Occipital lobe (tissue), 2 donors: ENCODE data around the gene PSAP. TPM values are rescaled to one million over a fixed set of nuclear protein-coding genes. Genes with fewer than 3 reads are reported as not detected.

Experiments
- DNase-seq: peaks from one replicate; lab custom pipeline; 2025; lab: John Stamatoyannopoulos, UW
- total RNA-seq: library from RNA; depleted of rRNA; stranded (reverse); fragments of >200 nt; gene quantifications from one replicate; pipeline ENCODE4 v1.2.3, GENCODE V29; 2014

Gene PSAP
- total RNA-seq, 1 donor from 2014 or later, result 385 TPM

DNA sequence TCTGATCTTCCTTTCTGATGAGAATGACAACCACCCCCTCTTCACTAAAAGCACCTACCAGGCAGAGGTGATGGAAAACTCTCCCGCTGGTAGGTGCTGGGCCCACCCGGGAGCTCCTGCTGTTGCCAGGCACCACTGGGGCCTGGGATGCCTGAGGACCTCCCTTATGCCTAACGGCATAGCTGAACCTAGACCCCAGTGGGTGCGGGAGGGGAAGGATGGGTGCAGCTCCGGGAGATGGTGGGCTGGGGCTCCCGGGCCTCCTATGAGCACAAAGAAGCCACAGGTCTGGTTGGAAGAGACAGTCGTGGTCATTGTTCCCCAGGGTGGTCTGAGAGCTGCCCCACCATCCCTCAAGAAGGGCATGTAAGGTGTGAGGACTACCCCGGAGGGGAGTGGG lies 62.1 kb downstream of the PSAP start:
- no peak for DNase-seq

DNA sequence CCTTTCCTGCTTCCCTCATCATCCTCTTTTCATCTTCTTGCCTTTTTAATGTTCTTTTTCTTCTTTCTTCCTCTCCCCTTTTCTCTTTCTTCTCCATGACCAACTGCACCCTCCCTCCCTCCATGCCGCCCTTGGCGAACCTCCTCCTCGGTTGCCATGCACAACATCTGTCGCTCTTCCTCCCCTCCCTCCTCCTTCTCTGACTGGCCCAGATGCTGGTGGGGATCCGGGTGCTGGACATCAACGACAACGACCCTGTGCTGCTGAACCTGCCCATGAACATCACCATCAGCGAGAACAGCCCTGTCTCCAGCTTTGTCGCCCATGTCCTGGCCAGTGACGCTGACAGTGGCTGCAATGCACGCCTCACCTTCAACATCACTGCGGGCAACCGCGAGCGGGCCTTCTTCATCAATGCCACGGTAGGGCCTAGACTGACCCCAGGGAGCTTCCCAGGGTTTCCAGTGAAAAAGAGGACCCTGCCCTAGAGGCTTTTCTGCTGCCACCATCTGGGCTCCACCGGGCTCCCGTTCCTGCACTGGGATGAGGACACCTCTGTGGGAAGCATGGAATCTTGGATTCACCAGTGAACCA lies 66.3 kb downstream of the PSAP start:
- DNase-seq, result no peak

DNA sequence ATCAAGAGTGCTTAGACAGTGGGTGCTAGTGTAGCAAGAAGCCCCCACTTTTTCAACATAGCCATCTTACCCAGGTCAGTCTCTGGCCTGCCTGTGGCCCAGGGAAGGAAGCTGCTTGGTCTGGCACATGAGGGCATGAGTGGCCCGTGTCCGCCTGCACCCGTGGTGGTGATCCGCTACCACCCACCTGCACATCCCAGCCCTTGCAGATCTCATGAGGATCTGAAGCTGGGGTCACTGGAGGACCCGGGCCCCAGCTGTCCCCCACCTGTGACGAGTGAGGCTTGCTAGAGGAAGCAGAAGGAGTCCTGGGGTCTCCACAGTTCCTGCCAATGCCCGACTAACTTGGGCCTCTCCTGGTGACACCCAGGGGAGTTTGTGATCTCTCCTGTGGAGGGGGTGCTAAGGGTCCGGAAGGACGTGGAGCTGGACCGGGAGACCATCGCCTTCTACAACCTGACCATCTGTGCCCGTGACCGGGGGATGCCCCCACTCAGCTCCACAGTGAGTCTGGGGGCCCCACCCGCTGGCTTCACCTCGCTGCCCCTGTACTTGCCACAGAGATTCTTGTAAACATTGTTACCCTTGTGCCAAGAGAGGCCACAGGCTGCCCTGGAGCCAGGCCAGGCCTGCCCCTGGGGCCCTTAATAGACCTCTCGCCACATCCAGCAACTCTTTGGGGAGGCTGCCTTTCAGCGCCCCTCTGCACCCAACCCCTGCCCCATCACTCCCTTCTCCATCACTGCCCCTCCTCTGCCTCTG lies 67.0 kb downstream of the PSAP start:
- DNase-seq, result no peak

DNA sequence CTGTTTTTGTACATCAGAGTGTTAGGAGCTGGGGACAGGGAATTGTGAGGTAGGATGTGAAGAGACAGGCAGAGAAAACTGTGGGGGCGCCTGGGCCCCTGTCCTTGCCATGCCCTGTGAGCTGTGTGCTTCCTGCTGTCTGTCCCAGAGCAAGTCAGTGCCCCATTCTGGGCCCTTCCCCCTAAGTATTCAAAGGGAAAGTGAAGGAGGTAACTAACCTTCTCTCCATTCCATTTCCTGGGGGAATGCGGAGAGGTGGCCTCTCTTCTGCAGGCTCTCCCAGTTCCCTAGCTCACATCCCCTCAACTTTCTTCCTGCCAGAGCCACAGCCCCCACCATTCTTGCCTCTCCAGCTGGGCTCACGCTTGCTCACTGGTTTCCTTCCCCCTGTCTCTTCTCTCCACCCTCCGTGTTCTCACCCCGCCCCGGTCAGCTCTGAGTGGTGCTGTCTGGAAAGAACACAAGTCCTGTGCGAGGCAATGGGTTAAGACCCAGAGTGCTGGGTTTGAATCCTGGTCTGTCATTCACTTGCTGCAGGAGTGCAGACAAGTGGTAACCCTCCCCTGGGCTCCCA lies 68.0 kb downstream of the PSAP start:
- no peak for DNase-seq

DNA sequence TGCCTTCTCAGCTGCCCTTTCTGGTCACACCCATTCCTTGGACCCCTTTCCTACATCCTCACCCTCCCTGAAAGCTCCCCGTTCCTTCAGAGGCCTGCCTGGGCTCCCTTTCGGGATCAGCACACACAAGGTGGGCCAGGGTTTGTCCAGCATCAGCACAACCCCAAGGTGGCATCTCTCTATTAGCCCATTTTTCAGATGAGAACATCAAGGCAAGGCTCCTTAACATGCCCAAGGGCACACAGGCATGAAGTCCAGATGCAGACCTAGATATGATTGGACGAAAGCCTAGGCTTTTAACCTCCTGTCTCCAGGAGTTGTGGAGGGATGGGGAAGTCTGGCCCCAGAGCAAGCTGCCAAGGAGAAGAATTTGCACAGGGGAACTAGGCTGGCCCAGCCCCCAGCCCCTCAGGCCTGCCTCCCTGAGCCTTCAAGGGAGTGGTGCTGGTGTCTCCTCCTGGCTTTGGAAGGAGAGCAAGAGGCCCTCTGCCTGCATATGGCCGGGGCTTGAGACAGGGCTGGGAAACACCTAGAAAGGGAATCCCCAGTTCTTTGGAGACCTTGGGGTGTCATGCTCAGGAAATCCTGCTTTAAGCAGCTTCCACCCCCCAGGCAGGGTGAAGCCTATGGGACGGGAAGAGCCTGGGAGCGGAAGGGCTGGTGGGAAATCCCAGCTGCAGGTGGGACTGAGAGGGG lies 68.7 kb downstream of the PSAP start:
- DNase-seq, result no peak

DNA sequence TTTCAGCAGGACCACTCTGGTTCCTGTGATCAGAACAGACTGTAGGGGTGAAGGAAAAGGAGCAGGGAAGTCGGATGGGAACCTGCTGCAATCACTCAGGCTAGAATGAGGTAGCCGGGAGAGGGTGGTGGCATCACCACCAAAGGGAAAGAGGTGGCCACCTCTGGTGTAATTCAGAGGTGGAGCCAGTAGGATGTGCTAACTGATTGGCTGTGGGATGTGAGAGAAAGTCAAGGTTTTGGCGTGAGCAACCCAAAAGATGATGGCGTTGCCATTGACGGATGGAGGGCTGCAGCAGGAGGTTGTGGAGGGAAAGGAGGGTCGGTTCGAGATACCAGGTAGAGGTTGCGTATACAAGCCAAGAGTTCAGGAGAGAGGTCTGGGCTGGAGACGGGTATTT lies 70.3 kb downstream of the PSAP start:
- DNase-seq, result no peak

DNA sequence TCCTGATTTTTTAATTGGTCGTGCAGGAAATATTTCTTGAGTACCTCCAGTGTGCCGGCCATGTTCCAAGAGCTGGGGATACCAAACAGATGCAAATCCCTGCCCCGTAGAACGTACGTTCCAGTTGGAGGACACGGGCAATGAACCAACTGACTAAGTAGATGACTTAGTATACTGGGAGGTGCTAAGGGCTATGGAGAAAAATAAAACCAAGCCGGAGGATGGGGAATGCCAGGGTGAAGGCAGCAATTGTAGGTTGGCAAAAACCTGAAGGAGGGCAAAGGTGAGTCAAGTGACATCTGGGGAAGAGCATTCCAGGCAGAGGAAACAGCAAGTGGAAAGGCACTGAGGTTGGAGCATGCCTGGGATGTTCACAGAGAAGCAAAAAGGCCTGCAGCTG lies 70.9 kb downstream of the PSAP start:
- no peak for DNase-seq

DNA sequence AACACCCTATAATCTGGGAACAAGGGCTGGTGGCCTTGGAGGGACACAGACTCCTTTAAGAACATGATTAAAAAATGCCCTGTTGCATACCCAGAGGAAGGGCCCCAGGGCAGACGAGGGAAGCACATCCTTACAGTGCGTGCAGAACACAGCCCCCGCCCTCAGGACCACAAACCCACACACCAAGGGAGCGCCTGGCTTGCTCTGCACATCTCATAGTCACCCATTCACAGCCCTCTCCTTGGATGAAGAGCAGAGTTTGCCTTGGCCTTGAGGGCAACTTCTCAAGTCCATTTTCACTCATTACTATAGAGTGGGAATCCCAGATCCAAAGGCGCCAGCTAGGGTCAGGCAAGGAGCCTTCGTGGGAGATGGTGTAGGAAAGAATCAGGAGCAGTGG lies 71.4 kb downstream of the PSAP start:
- DNase-seq, result no peak

DNA sequence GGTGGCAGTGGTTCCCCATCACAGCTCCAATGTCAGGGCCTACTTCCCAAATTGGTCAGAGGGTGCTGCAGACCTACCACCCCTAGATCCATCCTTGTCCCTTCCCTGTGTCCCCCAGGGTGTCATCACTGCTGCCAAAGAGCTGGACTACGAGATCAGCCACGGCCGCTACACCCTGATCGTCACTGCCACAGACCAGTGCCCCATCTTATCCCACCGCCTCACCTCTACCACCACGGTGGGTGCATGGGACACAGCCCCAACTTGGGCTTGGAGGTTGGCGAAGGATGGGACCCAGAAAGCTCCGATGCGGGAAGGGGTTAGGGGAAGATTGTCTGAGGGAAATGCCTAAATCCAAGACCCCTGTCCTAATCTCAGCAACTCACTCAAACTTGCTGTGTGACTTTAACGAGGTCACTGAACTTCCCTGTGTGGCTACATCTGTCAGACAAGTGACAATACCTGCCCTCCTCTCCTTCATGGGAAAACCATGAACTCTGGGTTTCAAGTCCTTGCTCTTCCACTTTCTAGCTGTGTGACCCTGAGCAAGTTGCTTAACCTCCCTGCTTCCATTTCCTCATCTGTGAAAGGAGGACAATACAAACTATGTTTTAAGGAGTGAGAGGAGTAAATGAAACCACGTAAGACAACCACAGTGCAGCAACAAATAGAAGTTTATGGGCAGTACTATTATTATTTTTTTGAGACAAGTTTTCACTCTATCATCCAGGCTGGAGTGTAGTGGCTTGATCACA lies 72.8 kb downstream of the PSAP start:
- no peak for DNase-seq

DNA sequence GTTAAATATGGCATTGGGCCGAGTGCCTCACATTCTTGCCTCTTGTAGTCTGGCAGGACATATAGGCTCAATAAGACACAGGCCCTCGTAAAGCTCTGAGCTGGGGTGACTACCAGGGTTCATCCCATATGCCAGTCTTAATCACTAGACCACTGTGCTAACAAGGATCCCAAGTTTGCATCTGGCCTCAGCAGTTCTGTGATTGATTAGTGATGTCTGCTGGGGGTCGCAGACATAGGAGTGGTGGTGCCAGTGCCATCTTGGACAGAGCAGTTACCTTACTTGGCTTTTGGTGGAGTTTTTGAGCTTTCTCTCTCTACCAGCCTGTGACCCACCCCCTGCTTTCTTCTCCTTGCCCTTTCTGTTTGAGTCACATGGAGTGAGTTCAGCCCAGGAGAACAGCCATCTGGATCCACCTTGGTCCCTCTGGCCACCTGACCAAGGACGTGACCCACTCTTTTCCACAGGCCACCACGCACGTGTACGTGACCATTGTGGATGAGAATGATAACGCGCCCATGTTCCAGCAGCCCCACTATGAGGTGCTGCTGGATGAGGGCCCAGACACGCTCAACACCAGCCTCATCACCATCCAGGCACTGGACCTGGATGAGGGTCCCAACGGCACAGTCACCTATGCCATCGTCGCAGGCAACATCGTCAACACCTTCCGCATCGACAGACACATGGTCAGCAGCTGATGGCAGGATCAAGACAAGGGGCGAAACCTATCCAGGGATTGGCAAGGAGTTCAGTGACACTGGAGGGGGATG lies 73.7 kb downstream of the PSAP start:
- DNase-seq, result no peak

DNA sequence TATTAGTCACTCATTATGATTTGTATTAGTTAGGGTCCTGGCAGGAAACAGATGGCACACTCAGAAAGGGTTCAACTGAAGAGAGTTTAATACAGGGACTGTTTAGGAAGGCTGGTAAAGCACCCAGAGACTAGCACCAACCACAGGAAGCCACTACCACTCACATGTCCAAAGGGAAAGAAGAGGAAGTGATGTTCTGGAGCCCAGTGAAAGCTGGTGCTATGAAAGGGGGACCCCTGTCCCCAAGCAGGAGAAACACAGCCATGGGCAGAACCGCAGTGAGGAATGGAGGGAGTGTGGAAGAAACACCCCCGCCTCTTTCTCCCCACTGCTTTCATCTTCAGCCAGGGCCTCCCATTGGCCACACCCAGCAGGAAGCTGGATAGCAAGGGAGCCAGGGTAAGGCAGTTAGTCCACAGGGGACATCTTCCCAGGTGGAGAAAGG lies 74.5 kb downstream of the PSAP start:
- no peak for DNase-seq

DNA sequence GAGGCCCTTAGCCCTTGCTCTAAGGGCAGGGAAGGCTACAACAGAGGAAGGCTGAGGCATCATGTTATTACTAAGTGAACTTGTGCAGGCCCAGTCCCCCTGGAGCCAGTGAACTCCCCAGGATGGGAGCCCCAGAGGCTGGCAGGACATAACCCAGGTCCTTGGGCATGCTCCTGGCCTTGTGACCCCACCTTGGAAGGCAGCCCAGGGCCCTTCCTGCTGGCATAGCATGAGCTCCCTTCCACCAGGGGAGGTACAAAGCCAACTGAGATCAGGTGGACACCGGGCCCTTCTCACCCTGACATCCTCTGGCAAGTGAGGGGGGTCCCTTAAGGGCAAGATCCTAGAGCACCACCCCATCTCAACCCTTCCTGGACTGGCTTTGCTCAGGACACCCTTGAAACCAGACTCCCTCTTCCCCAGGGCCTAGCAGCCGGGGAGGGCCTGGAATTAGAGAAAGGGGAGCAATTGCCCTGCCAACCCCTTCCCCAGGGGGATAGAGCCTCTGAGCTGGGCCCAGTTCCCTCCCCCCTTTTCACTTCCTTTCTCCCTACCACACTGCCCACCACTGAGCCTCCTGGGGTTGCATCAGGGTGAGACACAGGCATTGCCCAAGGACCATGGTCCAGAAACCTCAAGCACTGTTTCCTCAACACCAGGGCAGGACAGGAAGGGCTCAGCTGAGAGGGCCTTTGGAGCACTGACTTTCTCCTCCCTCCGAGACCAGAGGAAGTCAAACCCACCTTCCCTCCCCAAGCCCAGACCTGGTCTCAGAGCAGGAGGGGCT lies 75.9 kb downstream of the PSAP start:
- DNase-seq, result no peak

DNA sequence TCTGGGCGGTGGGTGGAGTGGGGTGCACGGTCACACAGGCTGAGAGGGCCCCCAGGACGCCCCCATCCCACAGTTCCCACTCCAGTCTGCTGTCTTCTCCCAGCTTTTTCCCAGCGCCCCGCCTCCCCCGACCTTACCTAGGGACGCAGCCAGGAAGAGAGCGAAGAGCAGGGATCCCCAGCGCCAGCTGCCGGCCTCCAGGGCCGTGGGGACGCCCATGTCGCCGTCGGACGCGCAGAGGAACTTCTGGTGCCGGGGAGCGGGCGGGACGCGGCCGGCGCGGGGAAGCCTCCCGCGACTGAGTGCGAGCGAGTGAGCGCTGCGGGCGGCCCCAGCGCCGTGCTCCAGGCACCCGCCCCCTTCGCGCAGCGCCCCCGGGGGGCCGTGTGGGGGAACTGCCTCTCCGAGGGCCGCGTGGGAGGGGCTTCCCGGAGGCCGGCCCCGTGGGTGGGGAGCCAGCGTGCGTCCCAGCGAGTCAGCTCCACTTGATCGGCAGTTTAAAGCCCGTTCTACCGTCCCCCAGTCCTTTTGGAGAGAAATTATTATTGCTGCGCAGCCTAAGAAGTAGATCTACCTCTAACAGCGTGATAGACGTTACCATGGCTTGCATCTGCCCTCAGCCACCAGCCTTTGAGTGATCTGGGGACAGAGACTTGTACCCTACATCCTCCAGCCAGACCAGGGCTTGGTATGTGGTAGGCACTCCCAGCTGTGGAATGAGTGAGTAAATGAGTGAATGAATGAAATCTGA lies 77.7 kb downstream of the PSAP start, which contains the start of gene VSIR:
VSIR (minus strand) TSS at position 300 of the 751 bp plus-strand sequence; CDS start at position 219, 81 bp downstream.
- DNase-seq, result peak; percentile 54

DNA sequence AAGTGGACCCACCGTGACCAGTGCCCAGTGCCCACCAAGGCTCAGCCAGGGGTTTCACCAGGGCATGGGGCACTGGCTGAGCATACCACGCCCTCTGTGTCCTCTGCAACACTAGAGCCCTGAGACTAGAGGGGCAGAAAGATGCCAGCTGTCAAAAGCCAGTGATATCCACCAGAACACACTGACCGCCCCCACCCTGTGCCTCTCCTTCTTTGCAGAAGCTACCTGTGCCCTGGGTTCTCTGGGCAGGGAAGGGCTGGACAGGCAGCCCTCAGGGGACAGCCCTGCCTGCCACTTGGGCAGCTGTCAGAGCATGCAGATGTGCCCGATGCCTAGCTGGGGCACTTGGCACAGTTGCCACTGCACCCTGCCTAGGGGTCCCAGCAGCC lies 78.2 kb downstream of the PSAP start:
- DNase-seq, result no peak

DNA sequence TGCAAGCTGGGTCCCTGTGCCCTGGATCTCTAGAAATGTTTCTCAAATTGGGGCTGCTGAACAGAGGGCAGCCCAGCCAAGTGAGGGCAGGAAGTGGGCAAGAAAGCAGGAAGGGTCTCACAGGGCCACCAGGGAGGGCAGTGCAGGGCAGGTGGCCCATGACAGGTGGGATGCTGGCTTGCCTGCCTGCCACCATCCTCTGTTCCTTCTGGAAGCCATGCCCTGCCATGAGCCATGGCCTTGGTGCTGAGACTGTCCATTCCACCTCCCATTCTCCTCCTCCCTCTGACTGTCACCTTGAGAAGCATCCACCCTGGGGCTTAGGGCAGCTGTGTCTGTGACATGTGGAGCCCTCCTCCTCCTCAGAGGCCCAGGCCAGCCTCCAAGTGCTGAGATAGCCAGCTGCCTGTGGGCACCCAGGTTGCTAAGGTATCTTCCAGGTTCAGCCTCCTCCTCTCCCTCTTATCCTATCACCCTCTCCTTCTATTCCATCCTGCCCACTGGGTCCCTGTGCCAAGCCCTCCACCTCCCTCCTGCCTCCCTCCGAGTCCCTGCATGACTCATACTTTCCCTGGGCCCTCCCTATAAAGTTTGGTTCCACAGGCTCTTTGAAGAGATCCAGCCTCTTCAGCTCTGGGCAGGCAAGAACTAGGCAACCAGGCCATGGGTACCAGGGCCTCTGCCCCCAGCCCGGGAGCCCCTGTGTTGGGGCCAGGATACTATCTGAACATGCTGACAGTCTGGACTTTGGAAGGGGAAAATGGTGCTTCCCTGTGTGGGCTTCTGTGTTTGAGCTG lies 79.0 kb downstream of the PSAP start:
- no peak for DNase-seq

DNA sequence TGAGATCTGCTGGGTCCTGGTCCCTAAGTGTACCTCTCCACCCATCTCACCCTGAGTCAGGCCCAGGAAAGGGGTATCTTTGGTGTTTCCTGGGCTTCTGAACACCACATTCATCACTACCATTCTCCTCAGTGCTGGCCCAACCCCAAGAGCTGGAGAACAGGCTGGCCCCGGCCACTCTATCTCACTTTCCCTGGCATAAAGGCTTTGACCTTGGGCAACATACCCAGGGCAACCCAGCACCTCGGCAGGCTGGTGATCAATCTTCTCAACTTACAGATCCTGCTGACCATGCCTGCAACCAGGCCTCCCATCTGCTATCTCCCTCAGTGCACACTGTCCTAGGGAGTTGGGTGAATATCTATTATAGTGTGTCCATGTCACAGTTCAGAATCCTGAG lies 79.8 kb downstream of the PSAP start:
- DNase-seq, result no peak

DNA sequence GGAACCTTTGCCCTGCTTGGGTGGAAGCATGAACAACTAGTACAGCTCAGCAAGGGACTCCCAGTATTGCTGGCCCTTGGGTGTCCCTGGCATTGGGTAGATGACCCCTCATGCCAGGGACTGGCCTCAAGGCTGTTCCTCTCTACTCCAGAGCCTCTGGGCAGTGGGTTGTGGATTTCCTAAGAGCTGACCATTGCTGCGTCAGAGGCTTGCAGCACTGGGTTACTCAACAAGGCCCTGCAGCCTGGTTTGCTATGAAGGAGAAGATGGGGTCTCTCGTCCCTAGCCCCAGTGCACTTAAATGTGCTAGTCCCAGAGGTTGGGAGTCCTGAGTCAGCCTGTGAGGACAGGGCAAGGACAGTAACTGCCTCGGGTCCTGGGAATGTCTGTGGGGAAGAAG lies 80.3 kb downstream of the PSAP start:
- no peak for DNase-seq

DNA sequence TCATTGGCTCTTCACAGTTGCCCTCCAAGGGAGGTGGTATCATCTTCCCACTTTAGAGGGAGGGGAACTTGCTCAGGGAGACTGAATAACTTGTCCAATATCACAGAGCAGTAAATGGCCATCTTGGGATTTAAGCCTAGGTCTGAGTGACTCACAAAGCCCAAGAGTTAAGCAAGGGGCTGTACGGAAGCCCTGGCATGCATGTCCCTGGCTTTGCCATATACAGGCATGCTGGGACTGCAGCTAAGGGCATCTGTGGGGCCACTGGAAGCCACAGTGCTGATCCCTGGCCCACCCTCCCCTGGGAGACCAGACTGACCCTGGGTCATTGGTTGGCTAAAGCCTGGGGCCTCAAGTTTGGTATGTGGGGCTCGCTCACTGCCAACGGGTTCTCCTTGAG lies 80.8 kb downstream of the PSAP start:
- no peak for DNase-seq
